LoVo (cell line): ENCODE results near the gene OGT.
"Not testable (repeated sequence)": the region's sequence is repeated elsewhere in the genome, so short reads cannot be mapped to it uniquely, and the experiment has no call there.

Source experiments
- DNase-seq: peaks from one replicate; pipeline ENCODE4 v3.0.0-alpha.2; 2016; ENCODE audit warnings: low spot score

Gene OGT

GRCh38 chrX:71586929-71587328, 54.0 kb downstream of the OGT start:
- no peak for DNase-seq

GRCh38 chrX:71593210-71593609, 60.3 kb downstream of the OGT start:
- DNase-seq = not testable (repeated sequence)

GRCh38 chrX:71599965-71600364, 67.1 kb downstream of the OGT start:
- DNase-seq = no peak

DNA sequence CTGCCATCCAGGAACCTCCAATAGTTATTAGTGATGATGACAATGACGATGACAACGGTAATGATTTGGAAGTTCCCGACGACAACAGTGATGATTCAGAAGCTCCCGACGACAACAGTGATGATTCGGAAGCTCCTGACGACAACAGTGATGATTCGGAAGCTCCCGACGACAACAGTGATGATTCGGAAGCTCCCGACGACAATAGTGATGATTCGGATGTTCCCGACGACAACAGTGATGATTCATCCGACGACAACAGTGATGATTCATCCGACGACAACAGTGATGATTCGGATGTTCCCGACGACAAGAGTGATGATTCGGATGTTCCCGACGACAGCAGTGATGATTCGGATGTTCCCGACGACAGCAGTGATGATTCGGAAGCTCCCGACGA, 70.7 kb downstream of the OGT start:
- DNase-seq = no peak

DNA sequence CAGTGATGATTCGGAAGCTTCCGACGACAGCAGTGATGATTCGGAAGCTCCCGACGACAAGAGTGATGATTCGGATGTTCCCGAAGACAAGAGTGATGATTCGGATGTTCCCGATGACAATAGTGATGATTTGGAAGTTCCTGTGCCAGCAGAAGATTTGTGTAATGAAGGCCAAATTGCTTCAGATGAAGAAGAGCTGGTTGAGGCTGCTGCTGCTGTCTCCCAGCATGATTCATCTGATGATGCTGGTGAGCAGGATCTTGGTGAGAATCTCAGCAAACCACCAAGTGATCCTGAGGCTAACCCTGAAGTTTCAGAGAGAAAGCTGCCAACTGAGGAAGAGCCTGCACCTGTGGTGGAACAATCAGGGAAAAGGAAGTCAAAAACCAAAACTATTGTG, 71.2 kb downstream of the OGT start:
- no peak for DNase-seq

- no peak for DNase-seq
These were observed 72.1 kb downstream of the OGT start for GRCh38 chrX:71604796-71605568.

DNA sequence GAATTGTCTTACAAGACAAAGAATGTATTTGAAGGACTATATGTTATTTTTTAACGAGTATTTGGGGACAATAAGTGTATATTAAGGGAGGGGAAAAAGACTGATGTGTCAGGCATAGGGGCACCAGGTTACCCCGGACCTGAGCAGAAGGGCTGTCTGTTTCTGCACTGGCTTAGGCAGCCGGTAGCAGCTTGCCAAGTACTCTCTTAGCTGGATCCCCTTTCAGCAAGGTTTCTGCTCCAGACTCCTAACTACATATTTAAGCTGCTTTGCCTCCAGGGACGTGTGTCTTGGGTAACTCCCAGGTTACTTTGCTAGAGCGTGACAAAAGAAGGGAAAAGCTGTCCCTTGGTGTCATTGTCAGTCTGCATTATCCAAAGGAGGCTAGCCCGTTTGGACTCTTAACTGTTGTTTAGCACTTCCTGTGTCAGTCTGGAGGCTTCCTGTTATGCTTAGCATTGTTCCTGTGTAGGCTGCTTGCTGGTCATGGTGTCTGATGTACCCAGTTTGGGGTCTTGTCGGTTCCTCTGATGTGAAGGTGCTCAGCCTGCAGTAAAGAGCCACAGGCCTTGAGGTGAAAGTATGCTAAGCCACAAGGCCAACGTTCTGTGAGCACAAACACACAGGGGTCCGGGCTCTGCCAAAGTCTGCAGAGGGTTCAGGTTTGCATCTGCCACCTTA, 73.8 kb downstream of the OGT start:
- no peak for DNase-seq

- no peak for DNase-seq
These were observed 74.6 kb downstream of the OGT start for GRCh38 chrX:71607488-71607887.

GRCh38 chrX:71609095-71609750, 76.3 kb downstream of the OGT start:
- no peak for DNase-seq

GRCh38 chrX:71611736-71612135, 78.8 kb downstream of the OGT start:
- not testable (repeated sequence) for DNase-seq

DNA sequence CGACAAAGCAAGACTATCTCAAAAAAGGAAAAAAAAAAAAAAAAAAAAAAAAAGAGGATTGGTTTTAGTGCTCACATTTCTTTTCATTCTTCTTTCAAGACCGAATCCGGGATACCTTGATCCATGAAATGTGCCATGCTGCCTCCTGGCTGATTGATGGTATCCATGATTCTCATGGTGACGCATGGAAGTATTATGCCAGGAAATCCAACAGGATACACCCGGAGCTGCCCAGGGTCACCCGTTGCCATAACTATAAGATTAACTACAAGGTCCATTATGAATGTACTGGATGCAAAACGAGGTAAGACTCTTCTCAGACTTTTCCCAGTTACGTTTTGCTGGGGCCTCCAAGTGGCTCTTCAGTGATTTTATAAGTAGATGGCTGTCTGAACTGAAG, 79.4 kb downstream of the OGT start:
- no peak for DNase-seq

GRCh38 chrX:71615056-71615455, 82.2 kb downstream of the OGT start:
- DNase-seq = no peak

DNA sequence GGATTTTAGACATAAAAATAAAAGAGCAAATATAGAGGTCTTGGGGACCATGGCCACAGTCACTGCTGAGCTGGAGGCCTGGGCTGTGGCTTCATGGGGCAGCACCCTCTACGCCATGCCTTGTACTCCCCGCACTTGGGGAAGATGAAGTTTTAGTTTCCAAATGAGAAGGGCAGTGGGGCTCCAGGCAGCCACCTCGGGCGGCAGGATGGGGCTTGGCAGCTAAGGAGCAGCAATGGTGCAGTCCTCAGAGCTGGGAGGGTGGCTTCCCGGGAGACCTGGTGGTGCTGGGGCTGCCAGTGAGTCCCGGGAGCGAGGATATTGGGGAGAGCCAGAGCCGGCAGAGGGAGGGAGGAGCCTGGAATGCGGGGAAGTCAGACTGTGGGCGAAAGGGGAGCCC, 83.0 kb downstream of the OGT start:
- no peak for DNase-seq

DNA sequence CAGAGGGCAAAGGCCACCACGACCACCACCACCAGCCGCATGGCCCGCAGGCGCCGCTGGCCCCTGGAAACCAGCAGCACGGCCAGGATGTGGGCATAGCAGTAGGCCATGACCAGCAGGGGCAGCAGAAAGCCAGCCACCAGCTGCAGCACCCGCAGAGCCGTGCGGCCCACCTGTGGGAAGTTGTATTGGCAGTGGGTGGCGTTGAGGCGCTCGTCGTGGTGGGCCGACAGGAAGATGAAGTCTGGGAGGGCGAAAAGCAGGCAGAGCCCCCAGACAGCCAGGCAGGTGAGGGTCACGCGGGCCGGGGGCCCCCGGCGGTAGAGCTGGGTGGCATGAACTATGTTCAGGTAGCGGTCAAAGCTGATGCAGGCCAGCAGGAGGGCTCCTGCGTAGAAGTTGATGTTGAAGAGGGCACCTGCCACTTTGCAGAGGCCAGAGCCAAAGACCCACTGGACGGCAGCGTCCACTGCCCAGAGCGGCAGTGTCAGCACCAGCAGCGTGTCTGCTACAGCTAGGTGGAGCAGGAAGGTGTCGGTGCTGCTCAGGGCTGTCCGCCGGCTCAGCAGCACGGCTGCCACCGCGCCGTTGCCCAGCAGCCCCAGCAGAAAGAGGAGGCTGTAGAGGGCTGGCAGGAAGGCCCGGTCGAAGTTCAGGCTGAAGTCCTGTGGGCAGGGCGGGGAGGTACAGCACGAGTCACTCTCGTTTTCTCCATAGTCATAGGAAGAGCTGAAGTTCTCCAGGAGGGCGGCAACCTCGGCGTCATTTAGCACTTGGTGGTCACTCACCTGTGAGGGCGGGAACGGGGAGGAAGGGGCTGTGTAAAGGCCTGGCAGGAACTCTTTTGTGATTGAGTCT, 84.0 kb downstream of the OGT start:
- no peak for DNase-seq

DNA sequence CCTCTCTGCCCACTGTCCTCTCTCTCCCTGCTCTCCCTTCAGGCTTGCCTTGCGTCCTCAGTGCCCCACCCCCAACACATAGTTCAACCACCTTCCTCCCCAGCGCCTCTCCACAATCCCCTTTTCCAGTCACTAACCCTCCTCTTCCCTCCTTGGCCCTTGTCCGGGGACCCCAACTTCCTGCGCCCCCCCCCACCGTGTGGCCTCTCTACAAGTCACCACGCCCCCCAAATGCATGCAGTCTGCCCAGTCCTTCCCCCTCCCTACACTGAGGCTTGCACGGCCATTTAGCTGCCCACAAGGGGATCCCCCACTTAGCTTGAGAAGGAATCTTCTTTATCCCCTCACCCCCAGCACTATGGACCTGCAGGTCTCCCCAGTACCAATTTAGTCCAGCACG, 84.8 kb downstream of the OGT start:
- no peak for DNase-seq

DNA sequence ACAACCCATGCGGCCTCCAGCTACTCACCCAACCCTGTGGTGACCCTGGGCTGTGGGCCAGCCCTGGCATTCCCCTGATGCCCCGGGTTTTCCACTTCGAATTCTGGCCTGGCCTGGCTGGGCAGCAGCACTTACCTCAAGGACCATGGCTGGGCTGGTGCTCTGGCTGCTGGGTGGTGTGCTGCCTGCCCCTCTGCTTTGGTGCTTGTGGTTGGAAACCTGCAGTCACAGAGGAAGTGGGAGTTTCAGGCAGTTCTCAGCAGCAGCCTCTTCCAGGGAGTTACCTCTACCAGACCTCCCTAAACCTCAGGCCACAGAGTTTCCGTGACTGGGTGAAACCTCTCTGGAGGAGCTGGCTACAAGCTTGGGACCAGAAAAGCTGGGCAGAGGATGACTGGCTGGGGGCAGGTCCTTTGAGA, 85.4 kb downstream of the OGT start, which contains the start of gene CXCR3:
Gene CXCR3 (minus strand): TSS at position 209 of the 419 bp plus-strand sequence. CDS start 62 bp downstream, at position 147.
- no peak for DNase-seq

DNA sequence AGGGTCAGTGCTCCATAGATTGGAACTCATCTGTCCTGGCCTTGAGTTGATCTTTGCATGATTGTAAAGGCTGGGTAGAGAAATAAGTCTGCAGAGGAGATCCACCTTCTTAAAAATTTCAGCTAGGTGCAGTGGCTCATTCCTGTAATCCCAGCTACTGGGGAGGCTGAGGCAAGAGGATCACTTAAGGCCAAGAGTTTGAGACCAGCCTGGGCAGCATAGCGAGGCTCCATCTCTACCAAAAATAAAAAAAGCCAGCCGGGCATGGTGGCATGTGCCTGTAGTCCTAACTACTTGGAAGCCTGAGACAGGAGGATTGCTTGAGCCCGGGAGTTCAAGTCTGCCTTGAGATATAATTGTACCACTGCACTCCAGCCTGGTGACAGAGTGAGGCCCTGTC, 85.9 kb downstream of the OGT start:
- no peak for DNase-seq

GRCh38 chrX:71619193-71619592, 86.3 kb downstream of the OGT start:
- DNase-seq = no peak

GRCh38 chrX:71619986-71620385, 87.1 kb downstream of the OGT start:
- DNase-seq = no peak

GRCh38 chrX:71621603-71622002, 88.7 kb downstream of the OGT start:
- DNase-seq = no peak

DNA sequence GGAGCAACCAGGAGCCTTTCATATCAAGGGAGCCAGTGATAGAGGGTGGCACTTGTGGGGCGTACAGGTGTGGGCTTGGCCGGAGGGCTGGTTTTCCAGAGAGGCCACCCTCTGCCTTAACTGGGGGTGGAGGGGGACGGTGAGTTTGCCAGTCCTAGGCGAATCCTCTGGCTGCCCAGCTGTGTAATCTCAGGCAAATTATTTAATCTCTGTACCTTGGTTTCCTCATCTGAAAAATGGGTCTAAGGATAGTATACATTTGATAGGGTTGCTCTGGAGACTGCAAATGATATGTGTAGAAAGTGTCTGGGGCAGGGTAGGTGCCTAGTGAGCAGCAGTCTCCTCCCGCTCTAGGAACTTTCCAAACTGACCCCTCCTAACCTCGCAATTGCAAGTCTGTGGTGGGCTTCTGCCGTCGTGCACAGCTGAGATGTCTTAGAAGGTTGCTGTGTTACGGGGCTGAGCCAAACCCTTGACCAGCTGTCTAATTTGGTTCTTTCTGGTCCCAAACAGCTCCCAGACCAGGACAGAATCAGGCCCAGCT, 89.2 kb downstream of the OGT start:
- no peak for DNase-seq
